Measurements from ENCODE around the gene CSNK1E.

DNA sequence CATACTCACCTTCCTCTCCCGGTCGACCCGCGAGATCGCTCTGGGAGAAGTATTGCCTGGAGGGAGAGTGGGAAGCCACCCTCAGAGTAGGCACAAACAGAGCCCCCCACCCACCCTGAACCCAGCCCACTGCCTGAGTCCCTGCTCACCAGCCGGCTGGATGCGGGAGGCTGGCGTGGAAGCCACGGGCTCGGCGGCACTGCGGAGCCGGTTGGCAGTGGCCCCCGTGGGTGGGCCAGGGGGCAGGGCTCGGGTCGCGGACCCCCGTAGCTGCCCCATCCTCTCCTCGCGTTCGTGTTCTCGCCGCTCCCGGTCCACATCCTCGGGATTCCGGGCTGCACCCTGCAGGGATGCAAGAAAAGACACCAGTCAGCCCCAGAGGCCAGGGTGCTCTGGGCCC is 23.0 kb downstream of the CSNK1E start:
- TF ChIP-seq EZH2phosphoT487 (IDR thresholded peaks at IDR 0.05; ENCODE audit: low read depth): no peak
- TF ChIP-seq, protein P1, sequence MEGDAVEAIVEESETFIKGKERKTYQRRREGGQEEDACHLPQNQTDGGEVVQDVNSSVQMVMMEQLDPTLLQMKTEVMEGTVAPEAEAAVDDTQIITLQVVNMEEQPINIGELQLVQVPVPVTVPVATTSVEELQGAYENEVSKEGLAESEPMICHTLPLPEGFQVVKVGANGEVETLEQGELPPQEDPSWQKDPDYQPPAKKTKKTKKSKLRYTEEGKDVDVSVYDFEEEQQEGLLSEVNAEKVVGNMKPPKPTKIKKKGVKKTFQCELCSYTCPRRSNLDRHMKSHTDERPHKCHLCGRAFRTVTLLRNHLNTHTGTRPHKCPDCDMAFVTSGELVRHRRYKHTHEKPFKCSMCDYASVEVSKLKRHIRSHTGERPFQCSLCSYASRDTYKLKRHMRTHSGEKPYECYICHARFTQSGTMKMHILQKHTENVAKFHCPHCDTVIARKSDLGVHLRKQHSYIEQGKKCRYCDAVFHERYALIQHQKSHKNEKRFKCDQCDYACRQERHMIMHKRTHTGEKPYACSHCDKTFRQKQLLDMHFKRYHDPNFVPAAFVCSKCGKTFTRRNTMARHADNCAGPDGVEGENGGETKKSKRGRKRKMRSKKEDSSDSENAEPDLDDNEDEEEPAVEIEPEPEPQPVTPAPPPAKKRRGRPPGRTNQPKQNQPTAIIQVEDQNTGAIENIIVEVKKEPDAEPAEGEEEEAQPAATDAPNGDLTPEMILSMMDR (IDR thresholded peaks at IDR 0.05; ENCODE audit: low read depth, low read length): no peak
